ENCODE results near the gene FADS3.

The FADS3 gene

DNA sequence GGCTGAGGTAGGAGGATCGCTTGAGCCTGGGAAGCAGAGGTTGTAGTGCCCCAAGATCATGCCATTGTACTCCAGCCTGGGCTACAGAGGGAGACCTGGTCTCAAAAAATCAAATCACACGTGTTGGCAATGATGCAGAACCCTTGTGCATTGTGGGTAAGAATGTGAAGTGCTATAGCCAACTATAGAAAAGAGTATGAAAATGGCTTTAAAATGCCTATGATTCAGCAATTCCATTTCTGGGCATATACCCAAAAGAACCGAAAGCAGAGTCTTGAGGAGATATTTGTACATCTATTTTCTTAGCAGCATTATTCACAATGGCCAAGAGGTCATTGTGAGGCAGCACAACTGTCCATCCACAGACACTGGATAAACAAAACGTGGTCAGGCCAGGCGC is 2.6 kb upstream of the FADS3 start:
- no peak for DNase-seq (ENCODE audit: extremely low read depth, low read depth)
- TF ChIP-seq, protein P1, sequence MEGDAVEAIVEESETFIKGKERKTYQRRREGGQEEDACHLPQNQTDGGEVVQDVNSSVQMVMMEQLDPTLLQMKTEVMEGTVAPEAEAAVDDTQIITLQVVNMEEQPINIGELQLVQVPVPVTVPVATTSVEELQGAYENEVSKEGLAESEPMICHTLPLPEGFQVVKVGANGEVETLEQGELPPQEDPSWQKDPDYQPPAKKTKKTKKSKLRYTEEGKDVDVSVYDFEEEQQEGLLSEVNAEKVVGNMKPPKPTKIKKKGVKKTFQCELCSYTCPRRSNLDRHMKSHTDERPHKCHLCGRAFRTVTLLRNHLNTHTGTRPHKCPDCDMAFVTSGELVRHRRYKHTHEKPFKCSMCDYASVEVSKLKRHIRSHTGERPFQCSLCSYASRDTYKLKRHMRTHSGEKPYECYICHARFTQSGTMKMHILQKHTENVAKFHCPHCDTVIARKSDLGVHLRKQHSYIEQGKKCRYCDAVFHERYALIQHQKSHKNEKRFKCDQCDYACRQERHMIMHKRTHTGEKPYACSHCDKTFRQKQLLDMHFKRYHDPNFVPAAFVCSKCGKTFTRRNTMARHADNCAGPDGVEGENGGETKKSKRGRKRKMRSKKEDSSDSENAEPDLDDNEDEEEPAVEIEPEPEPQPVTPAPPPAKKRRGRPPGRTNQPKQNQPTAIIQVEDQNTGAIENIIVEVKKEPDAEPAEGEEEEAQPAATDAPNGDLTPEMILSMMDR (IDR thresholded peaks at IDR 0.05; ENCODE audit: low read depth, low read length, missing control alignments) = no peak
- H3K4me3 ChIP-seq (replicated peaks; ENCODE audit: low read depth, low read length) = no peak overlapping the region

DNA sequence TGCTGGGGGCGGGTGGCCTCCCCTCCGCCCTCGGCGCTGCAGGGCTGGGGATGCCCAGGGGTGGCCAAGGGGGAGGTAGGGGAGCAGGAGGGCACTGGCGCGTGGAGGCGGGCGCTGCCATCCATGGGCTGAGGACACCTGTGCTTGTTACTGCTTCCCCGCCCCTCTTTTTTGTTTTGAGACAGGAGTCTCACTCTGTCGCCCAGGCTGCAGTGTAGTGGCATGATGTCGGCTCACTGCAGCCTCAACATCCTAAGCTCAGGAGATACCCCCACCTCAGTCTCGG is 683 bp upstream of the FADS3 start:
- H3K4me3 ChIP-seq (replicated peaks; ENCODE audit: low read depth, low read length) = peak overlapping the region; percentile 72
- DNase-seq (ENCODE audit: extremely low read depth, low read depth) = no peak
- TF ChIP-seq, protein P1 (IDR thresholded peaks at IDR 0.05; ENCODE audit: low read depth, low read length, missing control alignments) = no peak

DNA sequence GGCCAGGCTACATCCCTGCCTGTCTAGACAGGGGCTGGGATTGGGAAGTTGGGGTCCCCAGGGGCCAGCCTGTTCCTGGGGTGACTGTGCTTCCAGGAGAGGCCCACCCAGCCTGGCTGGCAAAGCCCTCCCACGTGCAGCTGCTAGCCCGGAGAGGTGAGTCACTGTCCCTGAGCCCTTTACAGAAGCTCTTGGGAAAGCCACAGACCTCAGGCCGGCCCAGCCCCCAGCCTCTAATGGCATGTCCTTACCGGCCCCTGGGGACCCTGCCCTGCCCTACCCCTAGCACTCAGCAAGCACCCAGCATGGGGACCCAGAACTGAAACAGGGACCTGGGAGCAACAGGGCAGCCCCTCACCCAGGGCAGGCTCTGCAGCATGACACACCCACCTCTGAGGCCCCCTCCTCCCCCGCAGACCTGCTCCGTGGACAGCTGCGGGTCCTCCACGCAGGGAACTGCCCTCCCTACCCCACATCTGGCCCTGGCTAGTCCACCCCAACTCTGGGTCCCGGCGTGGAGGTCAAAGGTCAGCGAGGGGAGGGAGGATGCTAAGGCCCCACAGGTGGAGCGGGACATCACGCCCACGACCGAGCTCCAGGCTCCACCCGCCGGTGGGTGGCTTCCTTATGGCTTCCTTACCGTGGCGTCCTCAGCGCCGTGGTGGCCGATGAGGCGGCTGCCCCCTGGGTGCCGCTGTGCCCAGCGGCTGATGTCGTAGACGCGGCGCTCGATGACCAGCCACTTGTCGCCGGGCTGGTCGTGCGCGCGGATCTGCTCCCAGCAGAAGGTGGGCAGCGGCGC is 615 bp downstream of the FADS3 start:
- H3K4me3 ChIP-seq (replicated peaks; ENCODE audit: low read depth, low read length) = peak overlapping the region; percentile 72
- DNase-seq (ENCODE audit: extremely low read depth, low read depth) = no peak
- TF ChIP-seq, protein P1 (IDR thresholded peaks at IDR 0.05; ENCODE audit: low read depth, low read length, missing control alignments) = no peak

DNA sequence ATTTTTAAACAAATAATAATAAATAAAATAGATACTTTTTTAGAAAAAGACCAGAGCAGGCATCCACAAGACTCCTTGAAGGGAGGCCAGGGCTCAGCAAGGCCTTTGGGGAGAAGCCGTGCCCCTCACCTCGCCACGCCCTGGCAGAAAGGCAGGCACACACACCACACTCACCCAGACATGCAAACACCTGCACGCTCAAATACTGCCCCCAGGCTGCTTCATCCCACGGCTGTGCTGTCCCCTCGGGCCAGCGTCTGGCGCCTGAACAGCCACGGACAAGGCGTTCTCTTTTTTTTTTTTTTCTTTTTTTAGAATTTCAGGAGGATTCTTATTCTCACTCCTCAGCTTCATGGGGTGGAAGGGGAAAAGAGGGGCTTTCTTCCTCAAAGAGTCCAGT is 1.5 kb downstream of the FADS3 start:
- peak overlapping the region; percentile 72 for H3K4me3 ChIP-seq (replicated peaks; ENCODE audit: low read depth, low read length)
- TF ChIP-seq, protein P1 (IDR thresholded peaks at IDR 0.05; ENCODE audit: low read depth, low read length, missing control alignments) = no peak
- no peak for DNase-seq (ENCODE audit: extremely low read depth, low read depth)

DNA sequence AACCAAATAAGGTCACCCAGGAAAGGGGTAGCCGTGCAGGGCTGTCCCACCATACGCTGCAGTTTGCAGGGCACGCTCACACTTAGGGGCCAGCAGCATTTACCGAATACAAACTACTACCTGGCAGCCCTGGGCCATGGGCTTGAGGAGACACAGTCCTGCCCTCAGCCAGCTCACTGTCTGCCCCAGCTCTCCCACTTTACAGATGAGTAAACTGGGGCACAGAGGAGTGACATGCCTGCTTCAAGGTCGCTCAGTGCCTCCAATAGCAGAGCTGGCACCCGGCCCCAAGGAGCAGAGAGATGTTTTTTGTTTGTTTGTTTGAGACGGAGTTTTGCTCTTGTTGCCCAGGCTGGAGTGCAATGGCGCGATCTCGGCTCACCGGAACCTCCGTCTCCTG is 2.8 kb downstream of the FADS3 start:
- DNase-seq (ENCODE audit: extremely low read depth, low read depth) = no peak
- TF ChIP-seq, protein P1 (IDR thresholded peaks at IDR 0.05; ENCODE audit: low read depth, low read length, missing control alignments) = no peak

DNA sequence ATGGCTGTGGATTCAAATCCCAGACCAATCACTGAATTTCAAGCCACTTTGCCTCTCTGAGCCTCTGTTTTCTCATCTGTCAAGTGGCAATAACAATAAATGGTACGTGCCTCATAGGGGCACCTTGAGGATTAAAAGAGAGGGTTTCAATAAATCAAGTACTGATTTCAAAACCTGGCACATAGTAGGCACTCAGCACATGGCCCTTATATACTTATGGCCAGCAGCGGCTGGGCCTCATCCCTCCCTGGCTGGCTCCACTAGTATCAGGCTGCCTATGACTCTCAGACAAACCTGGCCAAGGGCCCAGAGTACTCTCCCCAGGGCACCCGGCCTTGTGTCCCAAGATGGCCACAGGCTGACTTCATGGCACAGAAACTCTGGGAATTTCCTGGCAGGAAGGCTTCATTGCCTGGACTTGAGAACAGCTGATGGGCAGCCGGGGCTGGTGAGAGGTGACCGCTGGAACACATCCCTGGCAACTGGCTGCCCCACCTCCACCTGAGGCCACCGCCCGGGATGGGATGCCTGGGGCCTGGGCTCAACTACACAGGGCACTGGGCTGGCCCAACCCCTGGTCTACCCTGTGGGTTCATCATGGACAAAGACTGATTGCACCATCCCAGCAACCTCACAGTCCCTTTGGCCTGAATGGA is 3.4 kb downstream of the FADS3 start:
- no peak for DNase-seq (ENCODE audit: extremely low read depth, low read depth)
- TF ChIP-seq, protein P1 (IDR thresholded peaks at IDR 0.05; ENCODE audit: low read depth, low read length, missing control alignments) = no peak
- H3K4me3 ChIP-seq (replicated peaks; ENCODE audit: low read depth, low read length) = no peak overlapping the region

More for the DNA sequence above, 2.8 kb downstream of the FADS3 start:
- H3K4me3 ChIP-seq (replicated peaks; ENCODE audit: low read depth, low read length) = no peak overlapping the region

Measured in HFF-Myc (cell line).